GM10248 (cell line): ENCODE measurements around the gene RNF212B.
"Not testable (repeated sequence)": the region's sequence is repeated elsewhere in the genome, so short reads cannot be mapped to it uniquely, and the experiment has no call there.

Source experiments
- CTCF ChIA-PET: fragments of 300-600 bp; sonication (Branson Sonifier 250); formaldehyde crosslinking; extraction: SDS; loops from one replicate; lab custom pipeline; 2021; ENCODE audit warnings: antibody characterized with exemption; lab: Yijun Ruan, JAX
- POLR2A ChIA-PET: fragments of 350-650 bp; sonication (Branson Sonifier 250); formaldehyde crosslinking; extraction: SDS; loops from one replicate; lab custom pipeline; 2020; ENCODE audit warnings: antibody characterized with exemption; lab: Yijun Ruan, JAX
- DNase-seq: peaks from one replicate; pipeline ENCODE4 v3.0.0; 2012; ENCODE audit errors: extremely low spot score
- CTCF ChIP-seq: IDR thresholded peaks from 2 replicates; pipeline ENCODE4 v1.5.1; 2012; ENCODE audit warnings: mild to moderate bottlenecking, low read depth; ENCODE audit errors: extremely low read depth, missing control alignments, control extremely low read depth

Gene RNF212B

GRCh38 chr14:23248601-23249000 is 10.9 kb downstream of the RNF212B start:
- DNase-seq: no peak
- ChIA-PET CTCF (interaction anchor here (1.4 kb wide), 1 partner anchor 26 kb away, joined by 4 read pairs; no protein-coding TSS in a partner anchor), POLR2A (no interaction called here)
- TF ChIP-seq CTCF: no peak

- POLR2A ChIA-PET: no interaction called here
- no peak for TF ChIP-seq CTCF
- no peak for DNase-seq
- CTCF ChIA-PET: interaction anchor here (0.9 to 1.4 kb wide), 2 partner anchors 25 to 229 kb away, joined by 3 to 4 read pairs; no protein-coding TSS in a partner anchor
Measured at GRCh38 chr14:23249824-23250223, 12.1 kb downstream of the RNF212B start.

- TF ChIP-seq CTCF: no peak
- no peak for DNase-seq
- POLR2A ChIA-PET: no interaction called here
- CTCF ChIA-PET: interaction anchor here (1.3 to 1.4 kb wide), 2 partner anchors 12 to 380 kb away, joined by 4 read pairs; no protein-coding TSS in a partner anchor
Measured at GRCh38 chr14:23252006-23252405, 14.3 kb downstream of the RNF212B start.

- TF ChIP-seq CTCF: no peak
- ChIA-PET POLR2A (no interaction called here), CTCF (interaction anchor here (1.3 to 1.4 kb wide), 2 partner anchors 12 to 379 kb away, joined by 4 read pairs; no protein-coding TSS in a partner anchor)
- DNase-seq: no peak
Measured at GRCh38 chr14:23252420-23253333, 14.9 kb downstream of the RNF212B start.

GRCh38 chr14:23258256-23258655 is 20.5 kb downstream of the RNF212B start:
- TF ChIP-seq CTCF: no peak
- POLR2A ChIA-PET: no interaction called here
- DNase-seq: no peak
- CTCF ChIA-PET: interaction anchor here (0.9 to 1.5 kb wide), 3 partner anchors 23 to 138 kb away, joined by 3 to 6 read pairs (median 3); no protein-coding TSS in a partner anchor

GRCh38 chr14:23259426-23259825 is 21.7 kb downstream of the RNF212B start:
- POLR2A ChIA-PET: interaction anchor here (0.7 kb wide), 1 partner anchor 42 kb away, joined by 3 read pairs; no protein-coding TSS in a partner anchor
- CTCF ChIA-PET: interaction anchor here (0.9 to 2.8 kb wide), 5 partner anchors 9 to 138 kb away, joined by 3 to 13 read pairs (median 4); no protein-coding TSS in a partner anchor
- DNase-seq: no peak
- TF ChIP-seq CTCF: no peak

GRCh38 chr14:23260849-23261248 is 23.1 kb downstream of the RNF212B start:
- POLR2A ChIA-PET, DNase-seq: not testable (repeated sequence)
- CTCF ChIA-PET: interaction anchor here (1.9 to 2.8 kb wide), 2 partner anchors 119 to 140 kb away, joined by 5 to 13 read pairs; no protein-coding TSS in a partner anchor
